ENCODE data around the gene CYGB.

CYGB gene

GRCh38 chr17:76537578-76538280 lies at the start of gene CYGB:
Gene CYGB, minus strand, starts transcription at chr17:76537709. Its CDS starts 167 bp downstream, at chr17:76537542.
- Mint-ChIP-seq H3K27ac (no peak within 1 kb of the TSS), H3K27me3 (peaks cover 56% of the 10 kb centered on the region)

GRCh38 chr17:76586741-76587487 lies 49.4 kb upstream of the CYGB start:
- Mint-ChIP-seq H3K36me3 (ENCODE audit: low read depth) (no peaks in the 10 kb centered on the region), H3K27me3 (peaks cover 64% of the 10 kb centered on the region), H3K4me1 (ENCODE audit: low read depth) (peaks cover 11% of the 10 kb centered on the region), H3K9me3 (no peaks in the 10 kb centered on the region), H3K27ac (no peak overlapping the region), H3K4me3 (no peak overlapping the region)
- no peak for DNase-seq

More at GRCh38 chr17:76537578-76538280, at the start of gene CYGB:
- Mint-ChIP-seq H3K4me1 (ENCODE audit: low read depth) (peaks cover 3% of the 10 kb centered on the region), H3K36me3 (ENCODE audit: low read depth) (no peaks in the 10 kb centered on the region), H3K9me3 (no peaks in the 10 kb centered on the region), H3K4me3 (no peak within 1 kb of the TSS)
- no peak for DNase-seq

- H3K36me3 Mint-ChIP-seq (ENCODE audit: low read depth), result no peaks in the 10 kb centered on the region
- no peaks in the 10 kb centered on the region for H3K9me3 Mint-ChIP-seq
- H3K27ac Mint-ChIP-seq, result no peak within 1 kb of the TSS
- peak; percentile 59 for DNase-seq
- peaks cover 11% of the 10 kb centered on the region for H3K4me1 Mint-ChIP-seq (ENCODE audit: low read depth)
- peak within 1 kb of the TSS; percentile 65 for H3K4me3 Mint-ChIP-seq
- peaks cover 64% of the 10 kb centered on the region for H3K27me3 Mint-ChIP-seq
These were observed 48.4 kb upstream of the CYGB start, which contains the start of gene ST6GALNAC2 for GRCh38 chr17:76585649-76586593. Gene ST6GALNAC2, minus strand, starts transcription at chr17:76585860. Its CDS starts 52 bp downstream, at chr17:76585808.

GRCh38 chr17:76585033-76585648 lies 47.6 kb upstream of the CYGB start:
- no peak overlapping the region for H3K27ac Mint-ChIP-seq

GRCh38 chr17:76584427-76585032 lies 47.0 kb upstream of the CYGB start:
- Mint-ChIP-seq H3K9me3 (no peaks in the 10 kb centered on the region), H3K27me3 (peaks cover 61% of the 10 kb centered on the region), H3K4me1 (ENCODE audit: low read depth) (peaks cover 12% of the 10 kb centered on the region), H3K36me3 (ENCODE audit: low read depth) (no peaks in the 10 kb centered on the region), H3K4me3 (peak overlapping the region; percentile 65), H3K27ac (no peak overlapping the region)
- no peak for DNase-seq

More at GRCh38 chr17:76585033-76585648, 47.6 kb upstream of the CYGB start:
- no peak for DNase-seq
- Mint-ChIP-seq H3K36me3 (ENCODE audit: low read depth) (no peaks in the 10 kb centered on the region), H3K4me3 (peak overlapping the region; percentile 65), H3K27me3 (peaks cover 64% of the 10 kb centered on the region), H3K4me1 (ENCODE audit: low read depth) (peaks cover 11% of the 10 kb centered on the region), H3K9me3 (no peaks in the 10 kb centered on the region)

- H3K36me3 Mint-ChIP-seq (ENCODE audit: low read depth), result no peaks in the 10 kb centered on the region
- H3K27me3 Mint-ChIP-seq, result peaks cover 45% of the 10 kb centered on the region
- H3K4me1 Mint-ChIP-seq (ENCODE audit: low read depth), result peaks cover 17% of the 10 kb centered on the region
- H3K9me3 Mint-ChIP-seq, result no peaks in the 10 kb centered on the region
- no peak for DNase-seq
- no peak overlapping the region for H3K27ac Mint-ChIP-seq
- H3K4me3 Mint-ChIP-seq, result no peak overlapping the region
These were observed 45.2 kb upstream of the CYGB start for GRCh38 chr17:76582660-76583059.

GRCh38 chr17:76581515-76581914 lies 44.0 kb upstream of the CYGB start:
- peaks cover 13% of the 10 kb centered on the region for H3K4me1 Mint-ChIP-seq (ENCODE audit: low read depth)
- no peak overlapping the region for H3K27ac Mint-ChIP-seq
- H3K36me3 Mint-ChIP-seq (ENCODE audit: low read depth), result no peaks in the 10 kb centered on the region
- H3K4me3 Mint-ChIP-seq, result no peak overlapping the region
- no peak for DNase-seq
- H3K9me3 Mint-ChIP-seq, result no peaks in the 10 kb centered on the region
- H3K27me3 Mint-ChIP-seq, result peaks cover 33% of the 10 kb centered on the region

- no peak overlapping the region for H3K4me3 Mint-ChIP-seq
- no peak overlapping the region for H3K27ac Mint-ChIP-seq
- H3K36me3 Mint-ChIP-seq (ENCODE audit: low read depth), result no peaks in the 10 kb centered on the region
- peaks cover 17% of the 10 kb centered on the region for H3K27me3 Mint-ChIP-seq
- no peaks in the 10 kb centered on the region for H3K9me3 Mint-ChIP-seq
- H3K4me1 Mint-ChIP-seq (ENCODE audit: low read depth), result peaks cover 7% of the 10 kb centered on the region
- no peak for DNase-seq
These were observed 41.8 kb upstream of the CYGB start for GRCh38 chr17:76579281-76579680.

- no peak for DNase-seq
- Mint-ChIP-seq H3K9me3 (no peaks in the 10 kb centered on the region), H3K4me3 (no peak overlapping the region), H3K27ac (no peak overlapping the region), H3K27me3 (peaks cover 8% of the 10 kb centered on the region), H3K4me1 (ENCODE audit: low read depth) (peaks cover 5% of the 10 kb centered on the region), H3K36me3 (ENCODE audit: low read depth) (no peaks in the 10 kb centered on the region)
These were observed 40.9 kb upstream of the CYGB start for GRCh38 chr17:76578376-76578775.

- Mint-ChIP-seq H3K9me3 (no peaks in the 10 kb centered on the region), H3K27ac (no peak overlapping the region), H3K27me3 (peaks cover 4% of the 10 kb centered on the region), H3K4me3 (no peak overlapping the region), H3K36me3 (ENCODE audit: low read depth) (no peaks in the 10 kb centered on the region), H3K4me1 (ENCODE audit: low read depth) (peaks cover 5% of the 10 kb centered on the region)
- DNase-seq, result no peak
These were observed 40.4 kb upstream of the CYGB start for GRCh38 chr17:76577876-76578275.

GRCh38 chr17:76576189-76576588 lies 38.7 kb upstream of the CYGB start:
- Mint-ChIP-seq H3K4me3 (no peak overlapping the region), H3K9me3 (no peaks in the 10 kb centered on the region), H3K36me3 (ENCODE audit: low read depth) (no peaks in the 10 kb centered on the region), H3K27me3 (no peaks in the 10 kb centered on the region), H3K4me1 (ENCODE audit: low read depth) (peaks cover 5% of the 10 kb centered on the region), H3K27ac (no peak overlapping the region)
- no peak for DNase-seq

- Mint-ChIP-seq H3K4me3 (no peak overlapping the region), H3K27me3 (no peaks in the 10 kb centered on the region), H3K36me3 (ENCODE audit: low read depth) (no peaks in the 10 kb centered on the region), H3K27ac (no peak overlapping the region), H3K9me3 (no peaks in the 10 kb centered on the region), H3K4me1 (ENCODE audit: low read depth) (peaks cover 5% of the 10 kb centered on the region)
- no peak for DNase-seq
These were observed 38.1 kb upstream of the CYGB start for GRCh38 chr17:76575570-76575969.

- H3K36me3 Mint-ChIP-seq (ENCODE audit: low read depth), result no peaks in the 10 kb centered on the region
- no peak overlapping the region for H3K4me3 Mint-ChIP-seq
- peaks cover 2% of the 10 kb centered on the region for H3K4me1 Mint-ChIP-seq (ENCODE audit: low read depth)
- no peak overlapping the region for H3K27ac Mint-ChIP-seq
- no peaks in the 10 kb centered on the region for H3K27me3 Mint-ChIP-seq
- no peak for DNase-seq
- no peaks in the 10 kb centered on the region for H3K9me3 Mint-ChIP-seq
These were observed 36.7 kb upstream of the CYGB start for GRCh38 chr17:76574166-76574565.

GRCh38 chr17:76573096-76573495 lies 35.6 kb upstream of the CYGB start:
- Mint-ChIP-seq H3K36me3 (ENCODE audit: low read depth) (no peaks in the 10 kb centered on the region), H3K9me3 (no peaks in the 10 kb centered on the region), H3K27ac (no peak overlapping the region), H3K27me3 (no peaks in the 10 kb centered on the region), H3K4me1 (ENCODE audit: low read depth) (peaks cover 4% of the 10 kb centered on the region), H3K4me3 (no peak overlapping the region)
- no peak for DNase-seq

All from activated T-cell treated with anti-CD3 and anti-CD28 coated beads, Interleukin-2, amount 50 U/mL, for 24 hours (primary cell).